Left colon (tissue), 2 donors: Measurements from ENCODE around the gene DYNC1H1. TPM values are rescaled to one million over a fixed set of nuclear protein-coding genes. Genes with fewer than 3 reads are reported as not detected.
"Not testable (repeated sequence)": the region's sequence is repeated elsewhere in the genome, so short reads cannot be mapped to it uniquely, and the experiment has no call there.

Experiments used
- ATAC-seq: fragments of 200-7000 bp; cut with Tn5 transposase; one replicate; pipeline ENCODE4 v1.9.1; 2020; ENCODE audit warnings: mild to moderate bottlenecking, moderate library complexity
- DNase-seq, 2 donors: peaks; one replicate each; pipeline ENCODE4 v3.0.0-alpha.2; 2020
- intact Hi-C, 2 donors: fragments of 100-400 bp; cut with DNase I in 1 of 2; cut with micrococcal nuclease in 1 of 2; formaldehyde crosslinking; loops; one replicate each; pipeline versions ENCODE4 v1.11.2 to v1.14.0; 2022; cut with DNase I, micrococcal nuclease
- total RNA-seq, 2 donors: library from RNA; stranded (reverse); fragmentation: NEBNext Ultra II Directional; extraction: Animal tissue kit (Norgen Biotek cat#: 25700); gene quantifications; one replicate each; pipeline ENCODE4 v1.2.1, GENCODE V29; 2021
- donor health status: DM: no; HTN: no; CAD: no.
- donor health status: DM: yes; HTN: yes; CAD: no.

DYNC1H1 gene
- total RNA-seq, 2 donors from 2014 or later: 370 to 424 TPM

GRCh38 chr14:102074415-102074964 lies 110.1 kb downstream of the DYNC1H1 start:
- DNase-seq: no peak
- no peak for ATAC-seq
- intact Hi-C loops: no loop called here

GRCh38 chr14:102075155-102075554 lies 110.8 kb downstream of the DYNC1H1 start:
- ATAC-seq (no peak), DNase-seq (no peak)
- intact Hi-C loops: no loop called here

- DNase-seq (no peak), ATAC-seq (peak; percentile 9)
- intact Hi-C loops: no loop called here
Observed at GRCh38 chr14:102077382-102077709, 113.0 kb downstream of the DYNC1H1 start.

DNA sequence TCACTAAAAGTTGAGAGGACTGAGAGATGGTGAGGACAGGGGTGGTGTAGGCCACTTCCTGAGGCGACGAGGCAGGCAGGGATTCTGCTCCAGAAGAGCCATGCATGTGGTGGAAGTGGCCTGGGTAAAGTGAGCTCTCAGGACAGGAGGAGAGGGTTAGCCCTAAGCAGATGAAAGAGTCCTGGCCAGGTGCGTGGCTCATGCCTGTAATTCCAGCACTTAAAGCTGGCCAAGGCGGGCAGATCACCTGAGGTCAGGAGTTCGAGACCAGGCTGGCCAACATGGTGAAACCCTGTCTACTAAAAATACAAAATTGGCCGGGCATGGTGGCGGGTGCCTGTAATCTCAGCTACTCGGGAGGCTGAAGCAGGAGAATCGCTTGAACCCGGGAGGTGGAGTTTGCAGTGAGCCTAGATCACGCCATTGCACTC lies 114.0 kb downstream of the DYNC1H1 start:
- intact Hi-C loops, DNase-seq: not testable (repeated sequence)
- ATAC-seq: peak; percentile 16

GRCh38 chr14:102078831-102079699 lies 114.7 kb downstream of the DYNC1H1 start:
- intact Hi-C loops: no loop called here
- DNase-seq: no peak

DNA sequence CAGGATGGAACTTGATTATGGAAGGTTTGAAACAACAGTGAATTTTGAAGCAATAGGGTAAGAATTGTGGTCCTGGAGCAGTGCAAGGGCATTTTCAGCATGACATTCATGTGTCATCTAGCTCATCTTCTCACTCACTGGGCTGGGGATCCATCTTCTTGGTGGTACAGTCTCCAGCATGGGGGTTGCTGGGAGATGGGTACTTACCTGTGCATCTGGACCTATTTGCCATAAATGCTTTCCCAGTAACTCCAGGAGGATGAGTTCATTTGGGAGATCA lies 115.3 kb downstream of the DYNC1H1 start:
- DNase-seq: no peak
- intact Hi-C loops: no loop called here
- ATAC-seq: no peak

More at GRCh38 chr14:102078831-102079699, 114.7 kb downstream of the DYNC1H1 start:
- peak; percentile 12 for ATAC-seq

DNA sequence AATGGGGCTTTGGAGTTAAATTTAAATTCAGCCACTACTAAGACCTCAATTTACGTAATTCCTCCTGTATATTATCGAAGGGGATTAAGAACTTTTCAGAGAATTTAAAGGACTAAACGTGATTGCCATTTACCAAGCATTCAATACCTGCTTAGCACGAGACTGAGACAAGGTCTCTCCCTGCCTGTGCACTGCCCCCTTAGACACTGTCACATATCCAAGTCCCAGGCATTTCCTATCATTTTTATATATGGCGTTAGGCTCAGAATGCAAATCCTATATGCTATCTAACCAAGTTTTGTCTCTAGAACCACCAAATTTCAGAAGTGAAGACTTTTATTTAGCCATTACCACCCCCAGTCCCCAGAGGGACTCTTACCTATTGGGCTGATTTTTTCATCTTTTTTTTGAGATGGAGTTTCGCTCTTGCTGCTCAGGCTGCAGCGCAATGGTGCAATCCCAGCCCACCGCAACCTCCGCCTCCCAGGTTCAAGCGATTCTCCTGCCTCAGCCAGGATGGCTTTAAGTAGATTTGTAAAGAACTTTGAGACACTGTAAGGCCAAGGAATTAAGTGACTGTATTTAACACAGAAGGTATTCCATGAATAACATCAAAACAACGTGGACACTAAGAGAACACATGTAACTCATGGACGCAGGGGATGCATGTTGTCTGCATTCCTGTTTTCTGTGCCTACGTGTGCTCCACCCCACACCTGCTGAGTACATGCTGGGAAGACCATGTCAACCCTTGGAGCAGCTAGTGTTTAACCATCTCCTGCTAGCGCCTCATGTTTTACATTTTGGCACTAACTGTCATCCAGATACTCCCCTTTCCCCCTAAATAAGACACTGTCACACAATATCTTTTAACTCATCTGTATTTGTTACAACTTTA lies 116.1 kb downstream of the DYNC1H1 start:
- ATAC-seq: no peak
- intact Hi-C loops: no loop called here

DNA sequence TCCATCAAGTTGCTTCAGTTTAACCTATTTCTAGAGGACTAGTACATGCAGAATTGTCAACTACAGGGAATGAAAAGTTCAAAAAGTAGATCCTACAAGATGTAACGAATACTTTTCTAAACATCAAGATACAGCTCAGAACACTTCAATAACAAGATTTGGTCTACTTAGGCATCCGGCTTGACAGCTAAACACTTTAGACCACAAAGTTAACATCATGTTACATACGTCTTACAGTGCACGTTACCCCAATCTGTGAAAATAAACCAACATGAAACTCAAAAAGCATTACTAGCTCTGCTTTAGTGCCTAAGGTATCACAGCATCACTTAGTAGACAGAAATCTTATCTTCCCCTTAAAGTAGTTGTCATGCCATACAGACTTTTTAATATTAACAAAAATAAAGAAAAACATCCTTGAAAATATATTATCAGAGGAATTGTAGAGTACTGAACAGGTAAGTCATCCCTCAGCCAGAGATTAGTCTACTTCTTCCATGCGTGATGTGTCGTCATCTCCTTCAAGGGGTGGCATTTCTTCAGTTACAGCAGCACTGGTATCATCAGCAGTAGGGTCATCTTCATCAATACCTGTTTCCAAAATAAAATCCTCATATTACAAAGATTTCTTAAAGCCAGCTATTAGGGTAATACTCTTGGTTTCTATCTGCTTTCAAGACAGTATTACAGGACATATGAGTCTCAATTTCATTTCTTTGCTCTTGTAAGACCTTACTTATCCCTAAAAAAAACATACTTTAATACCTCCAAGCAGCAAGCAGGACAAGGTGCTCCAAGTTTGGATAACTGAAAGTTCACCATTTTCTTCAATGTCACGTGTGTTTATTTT lies 117.1 kb downstream of the DYNC1H1 start:
- no peak for ATAC-seq
- no peak for DNase-seq
- intact Hi-C loops: no loop called here

More for the DNA sequence above, 116.1 kb downstream of the DYNC1H1 start:
- no peak for DNase-seq

GRCh38 chr14:102084522-102084921 lies 120.1 kb downstream of the DYNC1H1 start:
- ATAC-seq, intact Hi-C loops: not testable (repeated sequence)

DNA sequence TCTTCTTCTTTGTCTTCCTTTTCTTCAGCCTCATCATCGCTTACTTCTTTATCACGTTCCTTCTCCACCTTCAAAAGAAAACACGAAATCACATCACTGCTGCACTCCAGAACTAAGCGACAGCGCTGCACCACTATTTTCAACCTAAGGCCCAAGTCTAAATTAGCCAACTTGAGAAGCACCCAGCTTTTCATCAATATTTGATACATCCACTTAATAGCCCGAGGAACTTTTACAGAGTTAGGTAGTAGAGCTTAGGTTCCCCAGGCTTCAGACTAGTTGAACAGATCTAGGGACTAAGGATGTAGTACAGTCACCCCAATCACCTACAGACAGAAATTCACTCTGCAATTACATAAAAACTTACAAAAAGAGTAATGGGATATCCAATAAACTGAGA lies 120.6 kb downstream of the DYNC1H1 start:
- DNase-seq: no peak
- intact Hi-C loops: no loop called here
- no peak for ATAC-seq

More at GRCh38 chr14:102084522-102084921, 120.1 kb downstream of the DYNC1H1 start:
- DNase-seq: not testable (repeated sequence)

DNA sequence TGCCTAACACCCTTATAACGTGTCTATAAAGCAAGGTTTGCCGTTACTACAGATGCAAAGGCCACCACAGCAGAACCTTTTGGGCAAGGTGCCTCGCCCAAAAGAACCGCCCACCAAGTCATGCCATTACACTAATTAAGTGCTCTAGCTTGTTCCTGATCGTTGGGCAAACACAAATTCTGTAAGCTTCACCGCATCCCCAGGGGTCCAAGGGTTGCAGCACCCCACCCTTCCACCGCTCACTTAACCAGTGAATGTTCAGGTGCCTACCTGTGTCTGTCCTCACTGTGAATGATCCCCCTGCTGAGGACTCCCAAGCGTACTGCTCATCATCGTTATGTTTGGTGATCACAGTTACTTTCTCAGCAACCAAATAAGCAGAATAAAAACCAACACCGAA lies 121.1 kb downstream of the DYNC1H1 start:
- ATAC-seq (no peak), DNase-seq (no peak)
- intact Hi-C loops: no loop called here

DNA sequence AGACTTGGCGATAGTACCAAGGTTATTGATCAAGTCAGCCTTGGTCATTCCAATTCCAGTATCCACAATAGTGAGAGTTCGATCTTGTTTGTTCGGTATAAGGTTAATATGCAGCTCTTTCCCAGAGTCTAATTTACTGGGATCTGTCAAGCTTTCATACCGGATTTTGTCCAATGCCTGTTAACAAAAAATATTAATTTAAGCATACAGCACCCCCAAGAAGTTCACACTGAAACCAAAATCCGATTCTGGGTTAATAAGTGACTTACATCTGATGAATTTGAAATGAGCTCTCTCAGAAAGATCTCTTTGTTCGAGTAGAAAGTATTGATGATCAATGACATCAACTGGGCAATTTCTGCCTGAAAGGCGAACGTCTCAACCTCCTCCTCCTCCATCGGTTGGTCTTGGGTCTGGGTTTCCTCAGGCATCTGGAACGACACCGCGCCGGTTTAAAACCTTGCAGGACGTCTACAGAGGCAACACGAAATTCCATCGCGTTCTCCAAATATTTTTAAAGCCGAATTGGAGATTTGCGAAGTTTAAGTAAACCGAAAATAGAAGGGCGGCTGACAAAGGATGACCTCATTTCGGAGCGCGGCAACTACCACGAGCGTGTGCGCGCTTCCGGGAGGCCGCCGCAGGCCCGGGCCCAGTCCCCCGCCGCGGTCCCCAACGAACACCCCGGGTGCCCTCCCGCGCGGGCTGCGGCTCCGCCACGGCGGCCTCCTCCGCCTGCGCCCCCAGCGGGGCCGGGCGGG lies 121.8 kb downstream of the DYNC1H1 start:
- intact Hi-C loops: no loop called here
- ATAC-seq (peak; percentile 47), DNase-seq (peak; percentile 59 to 73)

- DNase-seq (no peak), ATAC-seq (no peak)
- intact Hi-C loops: no loop called here
Observed at GRCh38 chr14:102086709-102086971, 122.3 kb downstream of the DYNC1H1 start.

GRCh38 chr14:102086972-102087761 lies 122.8 kb downstream of the DYNC1H1 start, which contains the start of gene HSP90AA1:
TSS of gene HSP90AA1 (minus strand) at chr14:102087044. CDS start at chr14:102086378, 666 bp downstream.
- intact Hi-C loops: no loop called here
- DNase-seq: peak; percentile 91 to 96

GRCh38 chr14:102087762-102088011 lies 123.3 kb downstream of the DYNC1H1 start:
- intact Hi-C loops: no loop called here
- ATAC-seq (no peak), DNase-seq (no peak)

More at GRCh38 chr14:102086972-102087761, 122.8 kb downstream of the DYNC1H1 start, which contains the start of gene HSP90AA1:
- peak; percentile 85 for ATAC-seq

DNA sequence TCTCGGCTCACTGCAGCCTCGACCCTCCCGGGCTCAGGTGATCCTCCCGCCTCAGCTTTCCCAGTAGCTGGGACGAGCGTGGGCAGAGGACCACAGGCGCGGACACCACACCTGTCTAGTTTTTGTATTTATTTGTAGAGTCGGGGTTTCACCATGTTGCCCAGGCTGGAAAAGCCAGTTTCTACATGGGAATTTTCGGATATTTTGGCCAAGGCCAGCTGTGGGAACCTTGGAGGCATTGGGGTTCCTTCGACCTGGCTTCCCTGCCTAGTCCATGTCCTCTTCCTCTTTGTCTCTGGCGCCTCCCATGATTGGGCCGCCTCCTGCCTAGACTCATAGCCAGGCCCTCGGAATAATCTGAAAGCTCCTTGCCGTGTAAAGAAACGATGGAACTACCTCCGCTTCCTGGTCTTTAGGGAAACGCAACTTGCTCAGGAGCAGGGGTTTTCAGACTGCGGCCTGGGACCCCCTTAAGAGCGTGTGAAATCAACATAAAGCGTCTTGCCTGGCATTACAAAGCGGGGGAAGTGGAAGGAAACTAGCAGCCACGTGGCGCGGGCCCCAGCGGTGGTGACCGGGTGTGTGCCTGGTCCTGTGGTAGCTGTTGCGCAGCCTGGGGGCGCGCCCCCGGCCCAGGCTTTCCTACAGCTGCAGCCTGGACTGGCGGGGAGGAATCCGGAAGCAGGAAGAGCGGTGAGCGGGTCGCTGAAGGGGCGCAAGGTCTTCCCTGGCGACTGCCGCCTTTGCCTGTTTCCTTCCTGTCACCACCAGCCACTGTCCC lies 123.8 kb downstream of the DYNC1H1 start:
- DNase-seq (peak; percentile 55 to 63), ATAC-seq (peak; percentile 34)
- intact Hi-C loops: no loop called here
